Activated T-helper 17 cell treated with anti-CD3 and anti-CD28 coated beads, Interleukin-2, amount 50 U/mL, for 72 hours (primary cell): ENCODE measurements around the gene SLC25A45. TPM values are rescaled to one million over a fixed set of nuclear protein-coding genes. Genes with fewer than 3 reads are reported as not detected.

ENCODE experiments used
- ATAC-seq: fragments of 150-1000 bp; cut with Tn5 transposase; replicated peaks from 2 replicates; pipeline ENCODE4 v1.10.0; 2021; ENCODE audit warnings: mild to moderate bottlenecking, moderate library complexity
- H3K27ac Mint-ChIP-seq: one replicate; pipeline ENCODE4 v1.8.0; 2022; ENCODE audit warnings: mixed read lengths
- H3K27me3 Mint-ChIP-seq: one replicate; pipeline ENCODE4 v1.8.0; 2022; ENCODE audit warnings: mixed read lengths
- H3K36me3 Mint-ChIP-seq: one replicate; pipeline ENCODE4 v1.8.0; 2022; ENCODE audit warnings: low read depth, mild to moderate bottlenecking, mixed read lengths
- H3K4me1 Mint-ChIP-seq: one replicate; pipeline ENCODE4 v1.8.0; 2022; ENCODE audit warnings: mixed read lengths
- H3K4me3 Mint-ChIP-seq: one replicate; pipeline ENCODE4 v1.8.0; 2022; ENCODE audit warnings: mild to moderate bottlenecking, mixed read lengths
- H3K9me3 Mint-ChIP-seq: one replicate; pipeline ENCODE4 v1.8.0; 2022; ENCODE audit warnings: mixed read lengths
- total RNA-seq, 2 donors: library from RNA; stranded (reverse); gene quantifications; one replicate each; pipeline ENCODE4 v1.2.3, GENCODE V29; 2022

SLC25A45 gene
- total RNA-seq, 2 donors from 2014 or later: 18.0 to 20.1 TPM

- Mint-ChIP-seq H3K27me3 (no peaks in the 10 kb centered on the region), H3K27ac (peak overlapping the region; percentile 56), H3K4me1 (no peaks in the 10 kb centered on the region), H3K9me3 (no peaks in the 10 kb centered on the region), H3K4me3 (no peak overlapping the region), H3K36me3 (no peaks in the 10 kb centered on the region)
- no peak for ATAC-seq
Observed at GRCh38 chr11:65377777-65378176, 4.7 kb downstream of the SLC25A45 start.

GRCh38 chr11:65377036-65377435 lies 5.4 kb downstream of the SLC25A45 start:
- Mint-ChIP-seq H3K9me3 (no peaks in the 10 kb centered on the region), H3K4me3 (no peak overlapping the region), H3K36me3 (no peaks in the 10 kb centered on the region), H3K27ac (no peak overlapping the region), H3K4me1 (no peaks in the 10 kb centered on the region), H3K27me3 (no peaks in the 10 kb centered on the region)
- no peak for ATAC-seq

- H3K36me3 Mint-ChIP-seq: no peaks in the 10 kb centered on the region
- no peak overlapping the region for H3K4me3 Mint-ChIP-seq
- no peaks in the 10 kb centered on the region for H3K4me1 Mint-ChIP-seq
- H3K9me3 Mint-ChIP-seq: no peaks in the 10 kb centered on the region
- no peak overlapping the region for H3K27ac Mint-ChIP-seq
- H3K27me3 Mint-ChIP-seq: no peaks in the 10 kb centered on the region
- ATAC-seq: peak; percentile 37
Observed at GRCh38 chr11:65376138-65376713, 6.2 kb downstream of the SLC25A45 start.

GRCh38 chr11:65375012-65375411 lies 7.4 kb downstream of the SLC25A45 start:
- Mint-ChIP-seq H3K27me3 (no peaks in the 10 kb centered on the region), H3K4me1 (no peaks in the 10 kb centered on the region), H3K27ac (peak overlapping the region; percentile 6), H3K36me3 (no peaks in the 10 kb centered on the region), H3K4me3 (no peak overlapping the region), H3K9me3 (no peaks in the 10 kb centered on the region)
- ATAC-seq: no peak

GRCh38 chr11:65373839-65374580 lies 8.4 kb downstream of the SLC25A45 start:
- no peaks in the 10 kb centered on the region for H3K36me3 Mint-ChIP-seq
- no peak for ATAC-seq
- no peak overlapping the region for H3K4me3 Mint-ChIP-seq
- no peak overlapping the region for H3K27ac Mint-ChIP-seq
- no peaks in the 10 kb centered on the region for H3K4me1 Mint-ChIP-seq
- H3K9me3 Mint-ChIP-seq: no peaks in the 10 kb centered on the region
- H3K27me3 Mint-ChIP-seq: no peaks in the 10 kb centered on the region

GRCh38 chr11:65370659-65371049 lies 11.8 kb downstream of the SLC25A45 start:
- Mint-ChIP-seq H3K36me3 (no peaks in the 10 kb centered on the region), H3K4me3 (no peak overlapping the region), H3K9me3 (no peaks in the 10 kb centered on the region), H3K27me3 (no peaks in the 10 kb centered on the region), H3K4me1 (no peaks in the 10 kb centered on the region), H3K27ac (peak overlapping the region; percentile 56)
- no peak for ATAC-seq

- Mint-ChIP-seq H3K27ac (no peak overlapping the region), H3K4me1 (peaks cover 5% of the 10 kb centered on the region), H3K27me3 (no peaks in the 10 kb centered on the region), H3K4me3 (no peak overlapping the region), H3K9me3 (no peaks in the 10 kb centered on the region), H3K36me3 (no peaks in the 10 kb centered on the region)
- ATAC-seq: peak; percentile 82
Observed at GRCh38 chr11:65366340-65366773, 16.1 kb downstream of the SLC25A45 start.

- H3K36me3 Mint-ChIP-seq: no peaks in the 10 kb centered on the region
- ATAC-seq: no peak
Observed at GRCh38 chr11:65363770-65364169, 18.7 kb downstream of the SLC25A45 start.

GRCh38 chr11:65362966-65363365 lies 19.5 kb downstream of the SLC25A45 start:
- no peak for ATAC-seq
- no peaks in the 10 kb centered on the region for H3K9me3 Mint-ChIP-seq

More at GRCh38 chr11:65363770-65364169, 18.7 kb downstream of the SLC25A45 start:
- Mint-ChIP-seq H3K27ac (no peak overlapping the region), H3K4me1 (peaks cover 10% of the 10 kb centered on the region), H3K4me3 (no peak overlapping the region), H3K27me3 (no peaks in the 10 kb centered on the region), H3K9me3 (no peaks in the 10 kb centered on the region)

GRCh38 chr11:65362320-65362931 lies 20.0 kb downstream of the SLC25A45 start:
- H3K4me3 Mint-ChIP-seq: no peak overlapping the region
- no peaks in the 10 kb centered on the region for H3K9me3 Mint-ChIP-seq
- H3K27me3 Mint-ChIP-seq: no peaks in the 10 kb centered on the region
- peaks cover 10% of the 10 kb centered on the region for H3K4me1 Mint-ChIP-seq
- peak; percentile 70 for ATAC-seq
- H3K27ac Mint-ChIP-seq: peak overlapping the region; percentile 55
- H3K36me3 Mint-ChIP-seq: no peaks in the 10 kb centered on the region

More at GRCh38 chr11:65362966-65363365, 19.5 kb downstream of the SLC25A45 start:
- peaks cover 10% of the 10 kb centered on the region for H3K4me1 Mint-ChIP-seq
- H3K27ac Mint-ChIP-seq: no peak overlapping the region
- no peaks in the 10 kb centered on the region for H3K36me3 Mint-ChIP-seq
- no peak overlapping the region for H3K4me3 Mint-ChIP-seq
- H3K27me3 Mint-ChIP-seq: no peaks in the 10 kb centered on the region

- Mint-ChIP-seq H3K4me3 (no peak overlapping the region), H3K27me3 (no peaks in the 10 kb centered on the region), H3K9me3 (no peaks in the 10 kb centered on the region), H3K4me1 (peaks cover 17% of the 10 kb centered on the region), H3K27ac (no peak overlapping the region), H3K36me3 (peaks cover 3% of the 10 kb centered on the region)
- no peak for ATAC-seq
Observed at GRCh38 chr11:65357856-65358356, 24.5 kb downstream of the SLC25A45 start.

GRCh38 chr11:65356394-65356972 lies 26.0 kb downstream of the SLC25A45 start:
- ATAC-seq: no peak
- Mint-ChIP-seq H3K27me3 (no peaks in the 10 kb centered on the region), H3K36me3 (peaks cover 18% of the 10 kb centered on the region), H3K9me3 (no peaks in the 10 kb centered on the region), H3K27ac (no peak overlapping the region), H3K4me1 (peaks cover 12% of the 10 kb centered on the region), H3K4me3 (peak overlapping the region; percentile 85)

- no peak for ATAC-seq
- H3K27me3 Mint-ChIP-seq: no peaks in the 10 kb centered on the region
- H3K36me3 Mint-ChIP-seq: peaks cover 23% of the 10 kb centered on the region
- peak overlapping the region; percentile 85 for H3K4me3 Mint-ChIP-seq
- H3K9me3 Mint-ChIP-seq: no peaks in the 10 kb centered on the region
- H3K4me1 Mint-ChIP-seq: peaks cover 12% of the 10 kb centered on the region
- H3K27ac Mint-ChIP-seq: peak overlapping the region; percentile 78
Observed at GRCh38 chr11:65355776-65356393, 26.6 kb downstream of the SLC25A45 start.
